Measurements from ENCODE around the gene ALK.

ALK gene

GRCh38 chr2:29522951-29523669 lies 398.3 kb downstream of the ALK start:
- DNase-seq, result no peak

GRCh38 chr2:29520001-29520400 lies 401.4 kb downstream of the ALK start:
- DNase-seq, result no peak

- DNase-seq, result no peak
These were observed 402.0 kb downstream of the ALK start for GRCh38 chr2:29519338-29519925.

- DNase-seq, result no peak
These were observed 402.6 kb downstream of the ALK start for GRCh38 chr2:29518646-29519337.

GRCh38 chr2:29518010-29518409 lies 403.4 kb downstream of the ALK start:
- DNase-seq, result no peak

- no peak for DNase-seq
These were observed 404.0 kb downstream of the ALK start for GRCh38 chr2:29517413-29517812.

GRCh38 chr2:29516767-29517166 lies 404.6 kb downstream of the ALK start:
- no peak for DNase-seq

GRCh38 chr2:29509878-29510277 lies 411.5 kb downstream of the ALK start:
- DNase-seq, result no peak

GRCh38 chr2:29509397-29509796 lies 412.0 kb downstream of the ALK start:
- DNase-seq, result no peak

- DNase-seq, result no peak
These were observed 416.6 kb downstream of the ALK start for GRCh38 chr2:29504746-29505145.

GRCh38 chr2:29502460-29502911 lies 418.9 kb downstream of the ALK start:
- no peak for DNase-seq

GRCh38 chr2:29497375-29497774 lies 424.0 kb downstream of the ALK start:
- no peak for DNase-seq

- DNase-seq, result no peak
These were observed 425.2 kb downstream of the ALK start for GRCh38 chr2:29496198-29496597.

GRCh38 chr2:29495536-29496060 lies 425.8 kb downstream of the ALK start:
- DNase-seq, result no peak

- DNase-seq, result no peak
These were observed 426.3 kb downstream of the ALK start for GRCh38 chr2:29495068-29495467.

GRCh38 chr2:29492701-29493100 lies 428.7 kb downstream of the ALK start:
- no peak for DNase-seq

GRCh38 chr2:29490045-29490444 lies 431.3 kb downstream of the ALK start:
- no peak for DNase-seq

- no peak for DNase-seq
These were observed 431.8 kb downstream of the ALK start for GRCh38 chr2:29489568-29489967.

- DNase-seq, result no peak
These were observed 433.3 kb downstream of the ALK start for GRCh38 chr2:29487967-29488555.

- no peak for DNase-seq
These were observed 435.8 kb downstream of the ALK start for GRCh38 chr2:29485631-29486030.

- DNase-seq, result no peak
These were observed 436.3 kb downstream of the ALK start for GRCh38 chr2:29485117-29485516.

- DNase-seq, result no peak
These were observed 438.5 kb downstream of the ALK start for GRCh38 chr2:29482867-29483266.

- no peak for DNase-seq
These were observed 439.0 kb downstream of the ALK start for GRCh38 chr2:29482348-29482747.

GRCh38 chr2:29481313-29481712 lies 440.1 kb downstream of the ALK start:
- DNase-seq, result no peak
